OCI-LY3 (cell line): ENCODE data around the gene SARS1.

ENCODE experiments used
- H2AFZ ChIP-seq: fragments of 200-600, 300-600 bp; shearing (Covaris generic); 2 replicates; pipeline ENCODE4 v1.6.0; 2014; ENCODE audit warnings: antibody characterized with exemption, low read depth, low read length
- H3K27ac ChIP-seq: fragments of 200-600, 300-600 bp; sonication (generic); 2 replicates; pipeline ENCODE4 v1.5.1; 2014; ENCODE audit warnings: mild to moderate bottlenecking, low read length, moderate library complexity, mixed read lengths
- H3K27me3 ChIP-seq: fragments of 200-600, 300-600 bp; sonication (generic); 2 replicates; pipeline ENCODE4 v1.6.1; 2014; ENCODE audit warnings: low read depth, low read length, mixed read lengths
- H3K36me3 ChIP-seq: fragments of 200-600, 300-600 bp; sonication (generic); replicated peaks from 2 replicates; pipeline ENCODE3; 2014; ENCODE audit warnings: low read depth, low read length, mixed read lengths
- H3K4me1 ChIP-seq: fragments of 300-600, 200-600 bp; sonication (generic); 2 replicates; pipeline ENCODE4 v1.6.1; 2014; ENCODE audit warnings: low read length, mixed read lengths
- H3K4me2 ChIP-seq: fragments of 200-600, 300-600 bp; sonication (generic); 2 replicates; pipeline ENCODE4 v1.6.1; 2014; ENCODE audit warnings: low read length, mixed read lengths
- H3K4me3 ChIP-seq: fragments of 300-600, 200-600 bp; sonication (generic); 2 replicates; pipeline ENCODE4 v1.5.1; 2014; ENCODE audit warnings: antibody characterized with exemption, mild to moderate bottlenecking, low read length, moderate library complexity
- H3K79me2 ChIP-seq: fragments of 300-600, 200-600 bp; shearing (Covaris generic); 2 replicates; pipeline ENCODE4 v1.6.1; 2014; ENCODE audit warnings: mild to moderate bottlenecking, low read length, mixed read lengths
- H3K9ac ChIP-seq: fragments of 300-600, 200-600 bp; shearing (Covaris generic); 2 replicates; pipeline ENCODE4 v1.6.0; 2014; ENCODE audit warnings: mild to moderate bottlenecking, low read length, moderate library complexity
- H3K9me3 ChIP-seq: fragments of 200-600, 300-600 bp; shearing (Covaris generic); 2 replicates; pipeline ENCODE4 v1.6.1; 2014; ENCODE audit warnings: low read length, mixed read lengths; ENCODE audit not compliant: insufficient read depth
- H4K20me1 ChIP-seq: fragments of 200-600, 300-600 bp; sonication (generic); 2 replicates; pipeline ENCODE4 v1.6.1; 2016; ENCODE audit warnings: low read length, mixed read lengths; ENCODE audit not compliant: insufficient read depth
- CTCF ChIP-seq: fragments of 200-600, 300-600 bp; sonication (generic); IDR thresholded peaks from 2 replicates; pipeline ENCODE4 v1.5.1; 2014; ENCODE audit warnings: antibody characterized with exemption, low read length, low read depth
- EZH2phosphoT487 ChIP-seq: fragments of 200-600 bp; shearing (Covaris generic); IDR thresholded peaks from 2 replicates; pipeline ENCODE4 v1.6.1; 2018; ENCODE audit warnings: antibody characterized with exemption, mixed run types, low read depth

The SARS1 gene

GRCh38 chr1:109259674-109260557, 46.2 kb downstream of the SARS1 start:
- H3K9me3 ChIP-seq, result no peaks in the 10 kb centered on the region
- no peak for TF ChIP-seq EZH2phosphoT487
- no peak for TF ChIP-seq CTCF
- no peak overlapping the region for H3K27ac ChIP-seq
- no peak overlapping the region for H3K9ac ChIP-seq
- H4K20me1 ChIP-seq, result no peaks in the 10 kb centered on the region
- H3K4me2 ChIP-seq, result no peak overlapping the region
- no peaks in the 10 kb centered on the region for H3K27me3 ChIP-seq
- H3K4me3 ChIP-seq, result no peak overlapping the region
- no peaks in the 10 kb centered on the region for H3K4me1 ChIP-seq
- no peaks in the 10 kb centered on the region for H3K79me2 ChIP-seq
- H2AFZ ChIP-seq, result no peak overlapping the region
- no peaks in the 10 kb centered on the region for H3K36me3 ChIP-seq

DNA sequence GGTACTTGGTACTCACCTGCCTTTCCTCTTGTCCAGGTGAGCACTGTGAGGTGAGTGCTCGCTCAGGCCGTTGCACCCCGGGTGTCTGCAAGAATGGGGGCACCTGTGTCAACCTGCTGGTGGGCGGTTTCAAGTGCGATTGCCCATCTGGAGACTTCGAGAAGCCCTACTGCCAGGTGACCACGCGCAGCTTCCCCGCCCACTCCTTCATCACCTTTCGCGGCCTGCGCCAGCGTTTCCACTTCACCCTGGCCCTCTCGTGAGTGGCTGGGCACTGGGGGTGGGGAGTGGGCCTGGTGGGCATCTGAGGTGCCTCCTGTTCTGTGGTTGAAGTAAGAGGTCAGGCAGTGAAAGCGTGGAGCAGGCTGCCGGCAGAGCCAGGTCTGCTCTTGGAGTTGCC, 47.3 kb downstream of the SARS1 start:
- Histone ChIP-seq H2AFZ (no peak overlapping the region), H3K4me2 (no peak overlapping the region), H3K4me1 (no peaks in the 10 kb centered on the region), H3K27ac (no peak overlapping the region), H3K9me3 (no peaks in the 10 kb centered on the region), H3K79me2 (no peaks in the 10 kb centered on the region), H3K9ac (no peak overlapping the region), H3K36me3 (no peaks in the 10 kb centered on the region), H3K4me3 (no peak overlapping the region), H4K20me1 (no peaks in the 10 kb centered on the region), H3K27me3 (no peaks in the 10 kb centered on the region)
- no peak for TF ChIP-seq CTCF
- TF ChIP-seq EZH2phosphoT487, result no peak

DNA sequence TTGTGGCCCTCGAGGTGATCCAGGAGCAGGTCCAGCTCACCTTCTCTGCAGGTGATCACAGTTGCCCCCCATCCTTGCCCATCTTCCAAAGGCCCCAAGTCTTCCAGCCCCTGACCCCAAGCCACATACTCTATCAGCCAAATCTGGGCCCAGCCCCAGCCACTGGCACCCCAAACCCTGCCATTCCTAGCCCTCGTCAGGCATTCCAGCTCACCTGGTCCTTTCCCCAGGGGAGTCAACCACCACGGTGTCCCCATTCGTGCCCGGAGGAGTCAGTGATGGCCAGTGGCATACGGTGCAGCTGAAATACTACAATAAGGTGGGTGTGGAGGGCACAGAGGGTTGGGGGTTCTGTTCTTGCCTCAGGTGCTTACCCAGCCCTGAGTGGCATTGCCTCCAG, 47.9 kb downstream of the SARS1 start:
- Histone ChIP-seq H3K9ac (no peak overlapping the region), H3K4me1 (no peaks in the 10 kb centered on the region), H4K20me1 (no peaks in the 10 kb centered on the region), H3K27me3 (no peaks in the 10 kb centered on the region), H2AFZ (no peak overlapping the region), H3K9me3 (no peaks in the 10 kb centered on the region), H3K79me2 (no peaks in the 10 kb centered on the region), H3K36me3 (no peaks in the 10 kb centered on the region), H3K4me2 (no peak overlapping the region), H3K4me3 (no peak overlapping the region), H3K27ac (no peak overlapping the region)
- TF ChIP-seq CTCF, result no peak
- no peak for TF ChIP-seq EZH2phosphoT487

DNA sequence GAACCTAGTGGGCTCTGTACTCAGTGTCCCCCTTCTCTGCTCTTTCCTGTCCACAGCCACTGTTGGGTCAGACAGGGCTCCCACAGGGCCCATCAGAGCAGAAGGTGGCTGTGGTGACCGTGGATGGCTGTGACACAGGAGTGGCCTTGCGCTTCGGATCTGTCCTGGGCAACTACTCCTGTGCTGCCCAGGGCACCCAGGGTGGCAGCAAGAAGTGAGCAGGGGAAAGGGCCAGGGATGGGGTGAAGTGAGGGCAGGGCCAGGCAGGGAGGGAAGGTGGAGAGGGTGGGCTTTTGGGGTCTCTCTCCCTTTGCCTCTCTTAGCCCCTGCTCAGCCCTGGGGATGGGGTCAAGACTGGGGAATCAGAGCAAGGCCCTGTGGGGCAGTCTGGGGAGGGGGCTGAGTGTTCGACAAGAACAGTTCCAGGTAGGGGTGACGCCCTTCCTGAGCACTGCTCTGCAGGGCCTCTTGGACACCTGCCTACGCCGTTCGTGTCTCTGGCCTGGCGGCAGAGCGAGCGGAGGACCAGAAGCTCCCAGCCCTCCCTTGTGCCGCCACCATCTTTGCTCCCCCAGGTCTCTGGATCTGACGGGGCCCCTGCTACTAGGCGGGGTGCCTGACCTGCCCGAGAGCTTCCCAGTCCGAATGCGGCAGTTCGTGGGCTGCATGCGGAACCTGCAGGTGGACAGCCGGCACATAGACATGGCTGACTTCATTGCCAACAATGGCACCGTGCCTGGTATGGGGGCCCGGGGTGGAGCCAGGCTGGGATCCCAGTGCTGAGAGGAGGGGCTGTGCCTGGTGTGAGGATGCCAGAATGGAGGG, 48.7 kb downstream of the SARS1 start:
- H3K4me3 ChIP-seq, result no peak overlapping the region
- H3K36me3 ChIP-seq, result no peaks in the 10 kb centered on the region
- H3K27me3 ChIP-seq, result no peaks in the 10 kb centered on the region
- no peaks in the 10 kb centered on the region for H4K20me1 ChIP-seq
- H2AFZ ChIP-seq, result no peak overlapping the region
- TF ChIP-seq EZH2phosphoT487, result no peak
- no peaks in the 10 kb centered on the region for H3K79me2 ChIP-seq
- H3K27ac ChIP-seq, result no peak overlapping the region
- H3K4me1 ChIP-seq, result no peaks in the 10 kb centered on the region
- H3K4me2 ChIP-seq, result no peak overlapping the region
- H3K9ac ChIP-seq, result no peak overlapping the region
- H3K9me3 ChIP-seq, result no peaks in the 10 kb centered on the region
